Muscle layer of duodenum (tissue), 2 donors: ENCODE measurements around the gene DMAP1.
A peak's percentile ranks its signal among the peaks of the same experiment; 100 is the strongest.

Experiments used
- H3K27ac ChIP-seq: one replicate; pipeline ENCODE4 v1.7.0; 2013; ENCODE audit warnings: mild to moderate bottlenecking, low read length
- H3K27me3 ChIP-seq: one replicate; pipeline ENCODE4 v1.7.0; 2013; ENCODE audit warnings: low read depth, mild to moderate bottlenecking, control low read depth, low read length
- H3K36me3 ChIP-seq, 2 donors: one replicate each; pipeline ENCODE4 v1.7.0; 2013; ENCODE audit warnings: low read length in 2 of 2, control low read depth in 1 of 2, mild to moderate bottlenecking in 1 of 2; ENCODE audit not compliant: insufficient read depth in 2 of 2, control insufficient read depth in 1 of 2
- H3K4me1 ChIP-seq, 2 donors: one replicate each; pipeline ENCODE4 v1.7.0; 2013; ENCODE audit warnings: low read length in 2 of 2, mild to moderate bottlenecking in 2 of 2, control low read depth in 1 of 2, moderate library complexity in 1 of 2; ENCODE audit not compliant: insufficient read depth in 2 of 2, control insufficient read depth in 1 of 2
- H3K4me3 ChIP-seq, 2 donors: one replicate each; pipeline ENCODE4 v1.7.0; 2013; ENCODE audit warnings: low read length in 2 of 2, low read depth in 1 of 2, mild to moderate bottlenecking in 1 of 2
- H3K9me3 ChIP-seq, 2 donors: one replicate each; pipeline ENCODE4 v1.7.0; 2013; ENCODE audit warnings: low read length in 2 of 2, control low read depth in 1 of 2, mild to moderate bottlenecking in 1 of 2; ENCODE audit not compliant: control insufficient read depth in 1 of 2
- donor health status: healthy.

The DMAP1 gene

DNA sequence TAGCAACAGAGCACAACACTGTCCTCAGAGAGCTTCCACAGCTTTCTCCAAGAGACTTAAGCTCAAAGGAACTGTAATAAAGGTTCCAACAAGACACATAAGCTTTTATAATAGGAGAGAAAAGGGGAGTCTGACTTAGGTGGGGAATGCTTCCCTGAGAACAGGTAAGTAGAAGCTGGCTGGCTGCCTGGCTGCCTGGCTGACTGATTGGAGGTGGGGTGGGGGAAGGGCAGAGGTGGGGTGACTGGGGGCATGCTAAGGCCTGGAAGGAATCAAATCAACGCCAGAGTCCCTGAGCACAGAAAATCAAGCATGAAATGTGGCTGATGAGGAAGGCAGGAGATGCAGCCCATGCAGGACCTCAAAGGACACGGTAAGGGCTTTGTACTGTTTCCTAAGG lies 45.8 kb downstream of the DMAP1 start:
- Histone ChIP-seq H3K36me3 (peaks cover 0 to 8% of the 10 kb centered on the region in 2 donors), H3K9me3 (no peaks in the 10 kb centered on the region)

GRCh38 chr1:44260792-44261170 lies 47.5 kb downstream of the DMAP1 start:
- Histone ChIP-seq H3K36me3 (peaks cover 0 to 8% of the 10 kb centered on the region in 2 donors), H3K4me1 (no peaks in the 10 kb centered on the region), H3K27ac (no peak overlapping the region), H3K27me3 (no peaks in the 10 kb centered on the region), H3K9me3 (no peaks in the 10 kb centered on the region), H3K4me3 (no peak overlapping the region)

More for the DNA sequence above, 45.8 kb downstream of the DMAP1 start:
- Histone ChIP-seq H3K4me3 (no peak overlapping the region), H3K4me1 (no peaks in the 10 kb centered on the region), H3K27me3 (no peaks in the 10 kb centered on the region), H3K27ac (no peak overlapping the region)

DNA sequence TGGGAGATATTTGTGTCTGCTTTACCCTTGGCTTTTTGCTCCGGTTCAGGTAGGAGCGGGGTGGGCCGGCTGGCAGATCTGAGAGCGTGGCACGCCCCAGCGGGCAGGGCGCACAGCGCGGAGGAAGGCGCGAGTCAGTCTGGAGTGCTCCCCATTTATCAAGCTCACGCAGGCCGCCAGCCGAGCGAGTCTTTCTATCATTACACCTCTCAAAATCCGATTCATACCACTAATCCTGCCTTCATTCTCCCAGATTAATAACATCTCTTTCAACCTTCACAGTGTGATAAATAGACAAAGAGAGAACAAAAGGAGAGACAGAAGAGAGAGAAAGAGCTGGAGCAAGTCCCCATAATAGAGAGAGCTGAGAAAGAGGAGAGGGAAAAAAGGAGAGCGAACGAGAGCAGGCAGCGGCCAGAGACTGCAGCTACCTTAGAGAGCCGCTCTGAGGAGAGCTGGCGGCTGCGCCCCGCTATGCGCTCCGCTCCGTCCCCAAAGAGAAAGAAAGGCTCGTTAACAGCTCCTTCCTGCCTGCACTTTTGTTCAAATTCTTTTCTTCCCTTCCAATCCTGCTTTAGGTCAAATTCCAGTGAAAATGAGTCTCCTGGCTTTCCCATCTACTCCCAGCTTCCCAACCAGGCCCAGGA lies 48.0 kb downstream of the DMAP1 start:
- Histone ChIP-seq H3K4me1 (no peaks in the 10 kb centered on the region), H3K27me3 (no peaks in the 10 kb centered on the region), H3K9me3 (no peaks in the 10 kb centered on the region), H3K36me3 (peaks cover 0 to 5% of the 10 kb centered on the region in 2 donors), H3K27ac (no peak overlapping the region), H3K4me3 (no peak overlapping the region)

DNA sequence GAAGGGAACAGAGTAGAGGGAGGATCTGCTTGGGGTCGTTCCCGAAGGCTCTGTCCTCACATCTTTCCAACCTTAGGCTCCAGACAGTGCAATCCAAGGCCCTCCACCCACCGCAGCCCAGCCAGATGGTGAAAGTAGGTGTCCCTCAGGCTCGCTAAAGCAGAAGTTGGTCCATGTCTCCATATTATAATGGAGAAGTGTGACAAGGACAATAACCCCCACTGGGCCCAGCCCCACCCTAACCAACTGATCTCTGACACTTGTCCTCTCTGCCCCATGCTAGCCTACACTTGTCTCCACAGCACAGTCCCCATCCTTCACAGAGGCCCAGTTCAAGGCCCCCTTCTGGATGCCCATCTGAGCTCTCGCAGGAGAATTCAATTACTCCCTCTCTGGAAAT lies 48.7 kb downstream of the DMAP1 start:
- H3K36me3 ChIP-seq, result no peaks in the 10 kb centered on the region
- no peaks in the 10 kb centered on the region for H3K9me3 ChIP-seq
- H3K27me3 ChIP-seq, result no peaks in the 10 kb centered on the region
- no peaks in the 10 kb centered on the region for H3K4me1 ChIP-seq
- no peak overlapping the region for H3K4me3 ChIP-seq
- H3K27ac ChIP-seq, result no peak overlapping the region

DNA sequence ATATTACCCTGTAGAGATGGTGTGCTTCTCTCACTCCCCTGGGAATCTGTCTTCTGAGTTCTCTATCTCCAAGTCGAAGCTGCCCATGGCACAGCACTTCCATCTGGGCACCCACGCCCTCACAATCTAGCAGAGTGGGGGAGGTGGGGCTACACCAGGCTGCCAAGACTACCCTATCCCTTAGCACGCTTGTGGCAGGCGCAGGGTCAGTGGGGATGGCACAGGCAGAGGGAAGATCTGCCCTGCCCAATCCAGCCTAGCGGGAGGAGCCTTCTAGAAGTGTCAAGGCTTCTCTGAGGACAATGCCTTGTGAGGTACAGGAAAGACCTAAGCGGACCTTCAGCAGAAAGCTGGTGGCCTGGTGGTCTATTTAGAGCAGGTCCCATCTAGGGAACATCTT lies 49.1 kb downstream of the DMAP1 start:
- no peaks in the 10 kb centered on the region for H3K4me1 ChIP-seq
- H3K27me3 ChIP-seq, result no peaks in the 10 kb centered on the region
- no peak overlapping the region for H3K27ac ChIP-seq
- H3K36me3 ChIP-seq, result no peaks in the 10 kb centered on the region
- H3K9me3 ChIP-seq, result no peaks in the 10 kb centered on the region
- H3K4me3 ChIP-seq, result no peak overlapping the region

DNA sequence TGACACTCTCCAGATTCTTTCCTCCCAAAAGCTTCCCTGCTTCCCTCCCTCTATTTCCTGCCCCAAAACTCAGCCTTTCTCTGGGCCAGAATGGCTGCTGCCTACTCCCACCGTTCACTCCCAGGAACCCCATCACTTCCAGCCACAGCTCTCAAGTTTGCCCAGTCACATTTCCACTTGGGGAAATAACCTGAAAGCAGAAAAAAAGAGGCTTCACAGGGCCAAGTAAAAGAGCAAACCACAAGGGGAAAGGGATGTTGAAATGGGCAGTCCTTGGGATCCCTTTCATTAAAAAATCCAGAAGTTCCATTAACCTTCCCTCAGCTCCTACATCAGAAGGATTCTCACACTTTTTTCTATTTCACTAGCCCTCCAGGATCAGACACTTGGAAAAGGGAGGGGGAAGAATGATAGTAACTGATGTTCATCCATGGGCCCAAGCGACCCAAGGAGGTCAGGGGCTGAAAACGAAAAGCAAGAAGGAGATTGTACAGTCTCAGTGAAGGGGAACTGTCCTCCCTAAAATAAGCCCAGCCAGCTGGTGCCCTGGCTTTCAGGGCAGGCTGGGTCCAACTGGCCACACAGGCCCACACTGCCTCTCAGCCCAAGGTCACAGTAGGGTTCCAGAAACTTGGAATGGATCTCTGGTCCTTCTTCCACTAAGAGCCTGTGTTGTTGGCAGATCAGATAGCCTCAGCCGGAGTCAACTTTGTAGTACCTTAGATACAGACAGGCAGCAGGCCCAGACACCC lies 49.7 kb downstream of the DMAP1 start:
- no peaks in the 10 kb centered on the region for H3K4me1 ChIP-seq
- no peaks in the 10 kb centered on the region for H3K9me3 ChIP-seq
- H3K36me3 ChIP-seq, result no peaks in the 10 kb centered on the region
- no peak overlapping the region for H3K4me3 ChIP-seq
- no peak overlapping the region for H3K27ac ChIP-seq
- H3K27me3 ChIP-seq, result no peaks in the 10 kb centered on the region

DNA sequence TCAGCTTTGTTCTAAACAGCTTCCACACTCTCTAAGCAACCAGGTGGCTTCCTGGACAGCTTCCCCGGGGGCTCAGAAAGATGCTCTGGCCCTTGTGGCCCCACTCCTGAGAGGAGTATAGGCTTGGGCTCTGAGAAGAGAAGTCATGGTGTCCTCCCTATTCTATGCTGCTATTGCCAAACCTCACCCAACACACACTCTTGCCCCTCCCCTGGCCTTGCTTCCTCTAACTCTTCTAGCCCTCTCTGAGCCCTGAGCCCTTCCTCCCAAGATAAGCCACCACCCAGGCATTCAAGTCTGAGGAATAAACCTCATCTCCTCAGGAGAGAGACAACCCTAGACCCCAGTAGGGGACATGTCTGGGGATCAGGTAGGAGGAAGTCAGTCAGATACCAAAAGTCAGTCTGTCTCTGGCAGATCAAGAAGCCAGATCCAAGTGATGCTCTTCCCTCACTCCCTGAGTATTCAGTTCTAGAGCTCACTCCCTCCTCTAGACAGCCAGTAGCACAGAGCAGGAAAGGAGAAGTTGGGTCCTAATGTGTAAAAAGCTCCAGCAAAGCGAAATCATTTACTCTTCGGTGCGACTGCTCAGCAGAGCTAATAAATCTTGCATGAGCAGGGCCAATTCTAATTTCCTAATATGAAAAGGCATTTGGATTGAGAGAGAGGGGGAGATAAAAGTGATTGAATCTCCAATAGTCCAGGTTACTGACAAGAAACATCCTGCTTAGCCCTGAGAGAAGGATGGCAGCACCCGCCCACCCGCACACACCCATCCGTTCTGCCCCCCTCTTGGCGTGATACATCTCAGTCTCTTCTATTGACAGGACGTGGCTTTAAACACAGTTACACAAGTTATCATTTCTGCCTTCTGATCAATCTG lies 50.5 kb downstream of the DMAP1 start:
- Histone ChIP-seq H3K4me1 (no peaks in the 10 kb centered on the region), H3K9me3 (no peaks in the 10 kb centered on the region), H3K4me3 (no peak overlapping the region), H3K27me3 (no peaks in the 10 kb centered on the region), H3K36me3 (no peaks in the 10 kb centered on the region), H3K27ac (no peak overlapping the region)

GRCh38 chr1:44264451-44264771 lies 51.1 kb downstream of the DMAP1 start:
- no peak overlapping the region for H3K4me3 ChIP-seq
- H3K27me3 ChIP-seq, result no peaks in the 10 kb centered on the region
- no peaks in the 10 kb centered on the region for H3K4me1 ChIP-seq
- H3K27ac ChIP-seq, result no peak overlapping the region
- H3K36me3 ChIP-seq, result no peaks in the 10 kb centered on the region
- H3K9me3 ChIP-seq, result no peaks in the 10 kb centered on the region

DNA sequence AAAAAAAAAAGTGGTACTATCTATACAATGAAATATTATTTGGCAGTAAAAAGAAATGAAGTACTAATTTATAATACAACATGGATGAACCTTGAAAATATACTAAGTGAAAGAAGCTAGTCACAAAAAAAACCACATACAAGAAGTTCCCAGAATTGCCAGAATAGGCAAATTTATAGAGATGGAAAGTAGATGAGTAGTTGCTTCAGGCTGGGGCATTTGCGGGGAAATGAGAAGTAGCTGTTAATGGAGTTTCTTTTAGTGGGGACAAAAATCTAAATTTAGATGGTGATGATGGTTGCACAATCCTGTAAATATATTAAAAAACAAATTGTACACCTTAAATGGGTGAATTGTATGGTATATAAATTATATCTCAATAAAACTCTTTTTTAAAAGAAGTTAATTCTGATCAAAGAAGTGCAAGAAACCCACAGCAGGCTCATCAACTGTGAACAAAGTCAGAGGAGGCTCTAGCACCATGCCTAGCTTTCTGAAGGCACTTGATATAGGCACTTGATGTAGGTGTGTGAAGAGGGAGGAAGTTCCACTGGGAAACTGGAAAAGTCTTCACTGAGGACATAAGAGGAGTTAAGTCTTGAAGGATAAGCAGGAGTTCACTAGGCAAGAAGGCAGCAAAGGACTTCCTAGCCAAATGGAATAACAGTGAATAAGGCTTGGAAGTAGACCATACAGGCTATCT lies 52.5 kb downstream of the DMAP1 start:
- Histone ChIP-seq H3K36me3 (no peaks in the 10 kb centered on the region), H3K4me3 (no peak overlapping the region), H3K27me3 (no peaks in the 10 kb centered on the region), H3K9me3 (no peaks in the 10 kb centered on the region), H3K4me1 (no peaks in the 10 kb centered on the region), H3K27ac (no peak overlapping the region)

GRCh38 chr1:44266400-44267344 lies 53.4 kb downstream of the DMAP1 start:
- Histone ChIP-seq H3K4me1 (no peaks in the 10 kb centered on the region), H3K27ac (peak overlapping the region; percentile 3), H3K27me3 (no peaks in the 10 kb centered on the region), H3K36me3 (no peaks in the 10 kb centered on the region), H3K9me3 (no peaks in the 10 kb centered on the region), H3K4me3 (no peak overlapping the region)
